GM21576 (cell line): ENCODE data around the gene P2RY11.
A peak's percentile ranks its signal among the peaks of the same experiment; 100 is the strongest.

Experiments used
- ATAC-seq: cut with Tn5 transposase; IDR thresholded peaks from one replicate; pipeline ENCODE4 v1.9.1; 2021; ENCODE audit warnings: mild to moderate bottlenecking, moderate library complexity; ENCODE audit not compliant: unreplicated experiment

P2RY11 gene, protein sequence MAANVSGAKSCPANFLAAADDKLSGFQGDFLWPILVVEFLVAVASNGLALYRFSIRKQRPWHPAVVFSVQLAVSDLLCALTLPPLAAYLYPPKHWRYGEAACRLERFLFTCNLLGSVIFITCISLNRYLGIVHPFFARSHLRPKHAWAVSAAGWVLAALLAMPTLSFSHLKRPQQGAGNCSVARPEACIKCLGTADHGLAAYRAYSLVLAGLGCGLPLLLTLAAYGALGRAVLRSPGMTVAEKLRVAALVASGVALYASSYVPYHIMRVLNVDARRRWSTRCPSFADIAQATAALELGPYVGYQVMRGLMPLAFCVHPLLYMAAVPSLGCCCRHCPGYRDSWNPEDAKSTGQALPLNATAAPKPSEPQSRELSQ

DNA sequence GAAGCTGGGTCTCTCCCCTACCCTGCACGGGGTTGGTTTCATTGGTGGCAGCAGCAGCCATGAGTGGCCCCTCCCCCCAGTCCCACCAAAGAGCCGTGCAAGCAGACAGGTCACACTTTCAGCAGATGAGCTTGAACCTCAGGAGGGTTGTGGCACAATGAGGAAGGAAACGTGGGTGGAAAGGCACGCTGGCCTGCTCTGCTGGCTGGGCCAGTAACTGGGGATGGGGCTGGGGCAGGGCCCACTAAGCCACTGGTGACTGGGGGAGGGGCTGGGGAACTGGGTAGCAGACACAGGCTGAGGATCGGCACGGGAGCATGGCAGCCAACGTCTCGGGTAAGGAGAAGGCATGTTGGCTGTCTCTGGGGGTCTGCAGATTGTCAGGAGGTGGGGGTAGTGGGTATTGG is at the start of gene P2RY11:
TSS of gene P2RY11 (plus strand) at position 289 of the 407 bp plus-strand sequence. CDS start at position 318, 29 bp downstream.
- no peak for ATAC-seq

DNA sequence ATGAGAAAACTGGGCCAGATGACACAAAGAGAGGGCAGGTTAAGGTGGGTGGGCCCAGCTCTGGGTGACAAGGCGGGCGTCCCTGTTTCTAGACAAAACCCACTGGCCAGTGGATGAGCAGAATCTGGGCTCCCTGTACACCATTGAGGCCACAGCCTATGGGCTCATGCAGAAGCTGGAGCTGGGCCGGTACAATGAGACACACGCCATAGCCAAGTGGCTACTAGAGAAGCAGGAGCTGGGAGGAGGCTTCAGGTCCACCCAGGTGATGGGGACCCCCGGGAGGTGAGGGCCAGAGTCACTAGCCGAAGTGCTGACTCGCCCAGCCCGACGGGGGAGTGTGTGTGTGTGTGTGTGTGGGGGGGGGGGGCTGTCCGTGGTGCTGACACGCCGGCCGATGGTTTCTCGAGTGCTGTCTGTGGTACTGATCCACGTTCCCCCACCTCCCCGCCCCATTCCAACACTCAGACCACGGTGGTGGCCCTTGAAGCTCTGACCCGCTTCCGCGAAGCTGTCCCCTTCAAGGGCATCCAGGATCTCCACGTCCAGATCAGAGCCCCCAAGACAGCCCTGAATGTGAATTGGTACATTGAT is 49.7 kb upstream of the P2RY11 start:
- ATAC-seq = no peak

DNA sequence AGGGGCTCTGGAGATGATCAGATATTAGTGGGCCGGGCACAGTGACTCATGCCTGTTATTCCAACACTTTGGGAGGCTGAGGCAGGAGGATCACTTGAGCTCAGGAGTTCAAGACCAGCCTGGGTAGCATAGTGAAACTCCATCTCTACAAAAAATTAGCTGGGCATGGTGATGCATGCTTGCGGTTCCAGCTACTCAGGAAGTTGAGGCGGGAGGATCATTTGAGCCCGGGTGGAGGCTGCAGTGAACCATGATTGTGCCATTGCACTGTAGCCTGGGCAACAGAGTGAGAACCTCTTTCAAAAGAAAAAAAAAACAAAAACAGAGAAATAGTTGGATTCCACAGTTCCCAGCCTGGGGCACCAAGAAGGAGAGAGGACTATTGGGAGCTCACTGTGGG is 43.3 kb upstream of the P2RY11 start:
- no peak for ATAC-seq

DNA sequence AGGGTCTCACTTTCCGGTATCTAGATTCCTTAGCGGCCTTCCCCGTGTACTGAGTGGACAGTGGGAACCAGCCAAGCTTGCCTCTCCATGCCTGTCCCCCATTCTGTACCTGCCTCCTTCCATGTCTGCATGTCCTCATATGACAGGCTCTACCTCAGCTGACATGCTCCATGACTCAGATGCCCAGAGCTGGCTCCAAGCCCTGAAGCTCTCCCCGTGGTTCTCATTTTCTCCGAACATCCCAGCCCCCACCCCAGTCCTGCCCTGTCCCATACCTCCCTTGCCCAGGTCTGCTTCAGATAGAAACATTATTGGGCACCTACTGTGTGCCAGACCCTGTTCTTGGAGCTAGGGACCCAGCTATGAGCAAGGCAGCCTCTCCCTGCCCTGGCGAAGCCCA is 42.4 kb upstream of the P2RY11 start:
- no peak for ATAC-seq

DNA sequence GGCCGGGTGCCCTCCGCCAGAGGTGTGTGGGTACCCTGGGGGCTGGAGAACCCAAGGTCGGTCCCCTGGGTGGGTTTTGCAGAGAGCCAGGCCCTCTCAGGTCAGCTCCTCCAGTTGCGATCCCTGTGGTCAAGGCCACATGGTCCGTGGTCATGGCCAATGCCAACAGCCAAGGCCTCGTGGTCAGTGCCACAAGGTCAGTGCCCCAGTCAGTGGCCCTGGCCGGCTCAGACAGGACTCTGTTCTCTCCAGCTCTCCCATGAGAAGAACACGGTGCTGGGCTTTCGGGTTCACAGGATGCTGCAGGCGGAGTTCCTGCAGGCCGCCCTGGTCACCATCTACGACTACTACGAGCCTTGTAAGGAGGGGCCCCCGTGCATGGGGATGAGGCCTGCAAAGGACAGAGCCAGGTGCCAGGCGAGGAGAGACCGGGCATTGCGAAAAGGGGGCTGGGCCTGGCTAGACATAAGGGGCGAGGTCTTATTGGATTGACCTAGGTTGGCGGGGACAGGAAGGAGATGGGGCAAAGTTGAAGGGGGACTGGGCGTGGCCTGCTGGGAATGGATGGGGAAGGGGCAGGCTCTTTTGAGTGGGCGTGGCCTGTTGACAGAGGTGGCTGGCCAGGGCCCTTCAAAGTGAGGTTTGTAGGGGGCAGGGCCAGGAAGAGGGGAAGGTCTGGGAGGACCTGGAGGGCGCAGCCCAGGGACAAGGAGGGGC is 40.6 kb upstream of the P2RY11 start:
- ATAC-seq = no peak

DNA sequence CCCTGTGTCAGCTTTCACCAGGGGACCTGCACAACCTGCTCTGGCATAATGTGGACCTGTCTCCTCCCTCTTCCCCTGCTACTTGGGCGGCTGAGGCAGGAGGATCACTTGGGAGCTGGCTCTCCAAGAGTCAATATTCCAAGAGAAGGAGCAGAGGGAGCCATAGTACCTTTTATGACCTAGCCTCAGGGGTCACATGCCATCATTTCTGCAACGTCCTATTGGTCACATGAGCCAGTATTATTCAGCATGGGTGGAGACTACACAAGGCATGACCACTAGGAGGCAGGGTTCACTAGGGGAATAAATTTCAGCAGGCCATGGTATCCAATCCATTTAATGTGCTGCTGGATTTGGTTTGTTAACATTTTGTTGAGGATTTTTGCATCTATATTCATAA is 37.3 kb upstream of the P2RY11 start:
- ATAC-seq = no peak

DNA sequence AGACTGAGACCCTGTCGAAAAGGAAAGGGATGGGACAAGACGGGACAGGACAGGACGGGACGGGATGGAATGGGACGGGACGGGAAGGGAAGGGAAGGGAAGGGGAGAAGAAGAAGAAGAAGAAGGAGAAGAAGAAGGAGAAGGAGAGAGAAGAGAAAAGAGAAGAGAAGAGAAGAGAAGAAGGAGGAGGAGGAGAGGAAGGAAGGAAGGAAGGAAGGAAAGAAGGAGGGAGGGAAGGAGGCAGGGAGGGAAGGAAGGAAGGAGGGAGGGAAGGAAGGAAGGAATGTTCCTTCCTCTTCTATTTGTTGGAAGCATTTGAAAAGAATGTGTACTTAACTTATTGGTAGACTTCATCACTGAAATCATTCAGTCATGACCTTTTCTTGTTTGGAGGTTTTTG is 35.0 kb upstream of the P2RY11 start:
- ATAC-seq = no peak

DNA sequence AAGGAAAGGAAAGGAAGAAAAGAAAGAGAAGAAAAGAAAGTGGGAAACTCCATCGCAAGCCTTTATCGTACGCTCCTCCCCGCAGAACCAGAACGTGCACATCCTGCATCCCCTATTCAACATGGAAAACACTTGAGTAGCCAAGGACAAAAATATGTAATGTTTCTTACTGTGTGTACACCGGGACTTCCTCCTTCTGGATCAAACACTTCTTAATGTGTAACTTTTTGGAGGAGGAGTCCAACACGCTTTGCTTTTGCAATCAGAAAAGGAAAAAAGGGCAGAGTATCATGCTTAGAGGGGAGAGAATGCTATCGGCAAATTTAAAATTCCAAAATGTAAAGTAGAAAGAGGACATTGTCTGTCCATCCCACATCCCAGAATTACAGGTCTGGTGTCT is 33.2 kb upstream of the P2RY11 start:
- ATAC-seq = no peak

DNA sequence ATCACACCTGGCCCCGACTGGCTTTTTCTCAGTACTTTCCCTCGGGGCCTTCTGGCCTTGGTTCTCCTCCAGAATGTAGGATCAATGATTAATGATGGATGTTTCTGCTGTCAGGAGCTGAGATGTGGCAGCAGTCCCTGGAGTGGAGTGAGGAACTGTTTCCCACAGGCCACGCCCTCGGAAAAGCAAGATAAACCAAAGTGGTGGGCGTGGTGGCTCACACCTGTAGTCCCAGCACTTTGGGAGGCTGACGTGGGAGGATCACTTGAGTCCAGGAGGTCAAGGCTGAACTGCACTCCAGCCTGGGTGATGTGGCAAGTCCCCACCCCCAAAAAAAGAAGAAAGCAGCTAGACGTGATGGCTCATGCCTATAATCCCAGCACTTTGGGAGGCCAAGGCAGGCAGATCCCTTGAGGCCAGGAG is 32.5 kb upstream of the P2RY11 start:
- no peak for ATAC-seq

DNA sequence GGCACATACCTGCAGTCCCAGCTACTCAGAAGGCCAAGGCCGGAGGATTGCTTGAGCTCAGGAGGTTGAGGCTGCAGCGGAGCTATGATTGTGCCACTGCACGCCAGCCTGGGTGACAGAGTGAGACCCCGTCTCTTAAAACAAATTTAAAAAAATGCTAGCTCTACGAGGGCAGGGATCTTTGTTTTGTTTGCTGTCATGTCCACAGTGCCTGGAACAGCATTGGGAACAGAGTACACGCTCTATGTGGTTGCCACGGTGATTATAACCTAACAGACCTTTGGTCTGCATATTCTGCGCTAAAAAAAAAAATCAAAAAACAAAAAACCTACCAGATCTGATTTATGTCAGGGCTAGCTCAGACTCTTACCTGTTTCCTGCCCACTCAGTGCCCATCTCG is 27.6 kb upstream of the P2RY11 start:
- ATAC-seq = no peak

DNA sequence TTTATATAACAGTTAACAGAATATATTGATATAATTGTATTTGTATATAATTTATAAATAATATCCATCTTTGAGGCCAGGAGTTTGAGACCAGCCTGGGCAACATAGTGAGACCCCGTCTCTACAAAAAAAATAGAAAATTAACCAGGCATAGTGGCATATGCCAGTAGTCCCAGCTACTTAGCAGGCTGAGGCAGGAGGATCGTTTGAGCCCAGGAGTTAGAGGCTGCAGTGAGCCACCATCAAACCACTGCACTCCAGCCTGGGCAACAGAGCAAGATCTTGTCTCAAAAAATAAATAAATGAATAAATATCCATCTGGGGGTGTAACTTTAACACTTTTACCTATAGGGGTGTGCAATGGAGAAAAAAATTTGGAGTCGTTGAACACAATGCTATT is 26.7 kb upstream of the P2RY11 start:
- no peak for ATAC-seq

DNA sequence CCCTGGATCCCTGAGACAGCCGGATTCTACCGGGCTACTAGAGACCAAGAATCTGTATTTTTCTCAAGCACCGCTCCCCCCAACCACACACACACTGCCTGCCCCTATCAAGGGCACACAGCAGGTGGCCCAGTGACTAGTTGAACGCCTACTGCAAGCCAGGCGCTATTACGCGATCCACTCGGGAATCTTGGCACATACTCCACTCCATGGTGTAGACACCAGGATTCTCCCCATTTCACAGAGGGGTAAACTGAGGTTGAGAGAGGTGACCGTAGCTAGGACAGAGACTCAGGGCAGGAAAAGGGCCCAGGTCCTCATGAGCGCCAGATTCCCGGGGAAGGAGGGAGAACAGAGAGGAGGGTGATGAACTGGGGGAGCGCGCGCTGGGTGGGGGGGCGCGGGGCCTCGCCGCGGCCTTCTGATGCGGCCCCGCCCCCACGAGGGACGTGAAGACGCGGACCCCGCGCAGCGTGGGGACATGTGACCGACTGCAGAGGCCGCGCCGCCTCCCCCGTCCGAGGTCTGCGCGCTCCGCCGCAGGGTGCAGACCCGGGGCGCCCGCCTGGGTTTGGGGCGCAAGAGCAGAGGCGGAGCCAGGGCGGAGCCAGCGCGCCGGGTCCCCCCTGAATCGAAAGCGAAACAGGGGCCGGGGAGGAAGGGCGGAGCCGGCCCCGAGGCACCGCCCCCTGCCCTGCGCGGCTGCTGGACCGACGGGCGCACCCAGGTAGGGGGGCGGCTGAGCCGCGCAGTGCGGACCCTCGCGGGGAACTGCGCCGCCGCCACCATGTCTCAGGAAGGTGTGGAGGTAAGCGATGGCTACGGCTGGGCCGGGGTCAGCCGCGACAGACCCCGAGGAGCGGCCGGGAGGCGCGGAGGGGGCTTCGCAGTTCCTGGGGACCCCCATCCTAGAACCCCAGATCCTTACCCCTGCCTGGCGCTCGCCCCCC is 25.6 kb upstream of the P2RY11 start, which contains the start of gene SHFL:
TSS of gene SHFL (plus strand) at position 677 of the 950 bp plus-strand sequence. CDS start at position 788, 111 bp downstream.
- ATAC-seq = peak; percentile 74

DNA sequence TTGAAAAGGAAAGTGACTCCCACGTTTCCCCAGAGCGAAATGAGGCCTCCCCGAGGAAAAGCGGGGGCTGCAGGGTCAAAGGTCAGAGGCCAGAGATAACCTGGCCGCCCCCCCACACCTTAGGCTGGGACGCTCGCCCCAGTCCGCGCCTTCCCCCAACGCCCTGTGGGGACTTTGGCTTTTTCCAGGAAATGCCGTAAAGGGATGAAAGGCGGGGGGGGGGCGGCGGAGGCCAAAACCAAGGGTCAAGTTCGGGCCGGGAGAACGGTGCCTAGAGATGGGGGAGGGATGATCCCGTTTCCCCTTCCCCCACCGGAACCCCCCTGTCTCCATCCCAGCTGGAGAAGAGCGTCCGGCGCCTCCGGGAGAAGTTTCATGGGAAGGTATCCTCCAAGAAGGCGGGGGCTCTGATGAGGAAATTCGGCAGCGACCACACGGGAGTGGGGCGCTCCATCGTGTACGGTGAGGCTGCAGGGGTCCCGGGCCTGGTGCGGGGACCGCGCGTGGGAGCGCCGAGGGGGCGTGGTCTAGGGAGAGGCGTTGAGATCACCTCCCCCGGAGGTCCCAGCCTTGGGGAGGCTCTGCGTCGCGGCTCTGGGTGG is 24.8 kb upstream of the P2RY11 start:
- no peak for ATAC-seq

DNA sequence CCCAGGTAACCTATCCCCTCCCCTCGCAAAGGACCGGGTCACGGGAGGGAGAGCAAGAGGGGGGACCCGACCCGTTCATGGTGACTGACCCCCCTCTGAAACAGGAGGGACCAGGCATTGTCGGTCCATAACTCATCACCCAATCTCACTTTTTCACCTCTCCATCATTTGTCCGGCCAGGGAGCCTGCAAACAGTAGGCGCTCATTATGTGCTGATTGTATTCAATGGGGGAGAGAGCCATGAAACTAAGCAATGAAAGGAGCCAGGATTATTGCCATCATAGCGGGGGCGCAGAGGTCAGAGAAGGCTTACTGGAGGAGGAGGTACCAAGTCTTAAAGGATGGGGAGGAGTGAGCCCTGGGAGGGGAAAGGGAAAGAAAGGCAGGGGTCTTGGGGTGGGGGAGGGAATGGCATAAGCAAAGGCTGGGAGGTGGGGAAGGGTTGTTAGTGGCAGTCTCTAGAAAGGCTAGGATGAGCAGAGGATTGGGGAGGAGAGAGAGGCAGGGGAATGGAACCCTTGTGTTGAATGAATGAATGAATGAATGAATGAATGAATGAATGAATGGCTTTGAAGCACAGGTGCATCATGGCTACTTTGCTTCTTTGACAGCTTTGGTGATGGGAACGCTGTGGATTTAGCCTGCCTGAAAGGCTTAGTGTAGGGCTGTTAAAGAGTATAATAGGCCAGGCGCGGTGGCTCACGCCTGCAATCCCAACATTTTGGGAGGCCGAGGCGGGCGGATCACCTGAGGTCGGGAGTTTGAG is 24.0 kb upstream of the P2RY11 start:
- ATAC-seq = no peak

DNA sequence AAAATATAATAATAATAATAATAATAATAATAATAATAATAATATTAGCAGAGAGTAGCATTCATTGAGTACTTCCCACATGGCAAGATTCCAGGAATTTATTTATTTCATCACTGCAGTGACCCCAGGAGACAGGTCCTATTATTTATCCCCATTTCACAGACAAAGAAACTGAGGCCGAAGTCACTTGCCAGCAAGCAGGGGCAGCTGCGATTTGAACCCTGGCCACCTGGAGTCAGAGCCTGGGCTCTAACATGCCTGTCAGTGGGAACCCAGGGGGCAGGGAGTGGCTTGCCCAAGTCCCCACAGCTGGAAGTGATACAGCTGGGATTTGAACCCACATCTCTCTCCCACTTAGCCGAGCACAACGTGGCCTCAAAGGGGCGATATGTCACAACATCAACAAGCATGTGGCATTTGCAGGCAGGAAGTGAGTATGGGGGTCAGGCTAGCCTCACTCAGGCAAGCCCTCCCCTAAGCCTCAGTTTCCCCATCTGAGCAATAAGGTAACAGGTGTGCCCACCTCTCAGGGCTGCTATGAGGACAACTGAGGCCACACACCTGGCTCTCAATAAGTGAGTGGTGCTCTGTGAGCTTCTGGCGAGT is 22.4 kb upstream of the P2RY11 start:
- no peak for ATAC-seq

DNA sequence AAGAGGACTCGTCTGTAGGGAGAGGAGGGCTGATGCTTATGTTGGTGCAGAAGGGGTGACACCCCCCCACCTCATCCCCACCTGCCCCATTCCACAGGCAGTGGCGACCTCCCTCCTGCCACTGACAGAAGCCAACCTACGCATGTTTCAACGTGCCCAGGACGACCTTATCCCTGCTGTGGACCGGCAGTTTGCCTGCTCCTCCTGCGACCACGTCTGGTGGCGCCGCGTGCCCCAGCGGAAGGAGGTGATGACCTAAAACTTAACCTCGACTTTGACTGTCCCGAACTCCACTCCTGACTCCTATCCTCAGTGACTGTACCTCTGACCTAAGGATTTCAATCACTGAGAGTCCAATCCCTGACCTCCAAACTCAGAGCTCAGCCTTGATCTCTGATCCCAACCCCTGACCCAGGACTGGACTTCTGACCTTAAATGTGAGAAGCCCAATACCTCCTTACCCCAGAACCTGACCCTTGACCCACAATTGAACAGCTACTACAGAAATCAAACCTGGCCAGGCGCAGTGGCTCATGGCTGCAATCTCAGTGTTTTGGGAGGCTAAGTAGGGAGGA is 21.6 kb upstream of the P2RY11 start:
- no peak for ATAC-seq

DNA sequence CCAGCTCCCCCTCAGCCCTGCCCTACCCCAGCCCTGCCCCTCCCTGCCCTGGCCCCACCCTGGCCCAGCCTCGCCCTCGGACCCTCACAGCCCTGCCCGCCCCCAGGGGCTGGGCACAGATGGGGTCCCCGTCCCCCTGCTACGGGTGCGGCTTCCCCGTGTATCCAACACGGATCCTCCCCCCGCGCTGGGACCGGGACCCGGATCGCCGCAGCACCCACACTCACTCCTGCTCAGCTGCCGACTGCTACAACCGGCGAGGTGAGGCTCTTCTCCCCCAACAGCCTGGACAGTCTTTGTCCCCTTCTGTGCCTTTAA is 20.2 kb upstream of the P2RY11 start:
- no peak for ATAC-seq

DNA sequence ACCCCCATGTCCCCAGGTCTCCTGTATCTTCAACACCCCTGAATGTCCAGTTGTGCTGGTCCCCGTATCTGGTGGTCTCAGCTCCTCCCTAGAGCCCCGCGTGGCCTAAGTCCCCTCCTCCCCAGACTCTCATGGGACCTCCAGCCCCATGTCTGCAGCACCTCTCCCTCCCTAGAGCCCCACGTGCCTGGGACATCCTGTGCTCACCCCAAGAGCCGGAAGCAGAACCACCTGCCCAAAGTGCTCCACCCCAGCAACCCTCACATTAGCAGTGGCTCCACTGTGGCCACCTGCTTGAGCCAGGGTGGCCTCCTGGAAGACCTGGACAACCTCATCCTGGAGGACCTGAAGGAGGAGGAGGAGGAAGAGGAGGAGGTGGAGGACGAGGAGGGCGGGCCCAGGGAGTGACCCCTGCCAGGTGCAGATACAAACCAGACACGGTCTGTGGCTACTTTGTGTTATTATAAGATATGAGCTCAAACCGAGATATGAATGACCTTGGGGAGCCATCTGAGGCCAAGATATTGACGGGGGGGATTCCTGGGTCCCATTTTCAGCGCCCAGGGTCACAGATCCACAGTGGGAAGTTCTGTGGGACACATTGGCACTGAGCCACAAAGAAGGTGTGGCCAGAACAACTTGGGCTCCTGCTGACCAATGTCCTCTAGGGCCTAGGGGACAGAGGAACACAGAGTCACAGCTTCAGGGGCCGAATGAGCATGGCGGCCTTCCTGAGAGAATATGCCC is 19.4 kb upstream of the P2RY11 start:
- ATAC-seq = no peak
